HFF-Myc (cell line): ENCODE data around the gene HLA-E.
A peak's percentile ranks its signal among the peaks of the same experiment; 100 is the strongest.

ENCODE experiments used
- DNase-seq: peaks from one replicate; pipeline ENCODE4 v3.0.0-alpha.2; 2011; ENCODE audit warnings: low read depth; ENCODE audit errors: extremely low read depth
- H3K4me3 ChIP-seq: replicated peaks from 2 replicates; pipeline ENCODE4 v1.5.1; 2011; ENCODE audit warnings: low read depth, mild to moderate bottlenecking, control low read depth, low read length
- TF ChIP-seq, protein P1 (sequence below): IDR thresholded peaks from 2 replicates; pipeline ENCODE4 v1.5.1; 2012; ENCODE audit warnings: mild to moderate bottlenecking, low read depth, low read length, control low read depth; ENCODE audit errors: missing control alignments

The HLA-E gene

GRCh38 chr6:30450548-30450908 is 38.8 kb upstream of the HLA-E start:
- TF ChIP-seq, protein P1, sequence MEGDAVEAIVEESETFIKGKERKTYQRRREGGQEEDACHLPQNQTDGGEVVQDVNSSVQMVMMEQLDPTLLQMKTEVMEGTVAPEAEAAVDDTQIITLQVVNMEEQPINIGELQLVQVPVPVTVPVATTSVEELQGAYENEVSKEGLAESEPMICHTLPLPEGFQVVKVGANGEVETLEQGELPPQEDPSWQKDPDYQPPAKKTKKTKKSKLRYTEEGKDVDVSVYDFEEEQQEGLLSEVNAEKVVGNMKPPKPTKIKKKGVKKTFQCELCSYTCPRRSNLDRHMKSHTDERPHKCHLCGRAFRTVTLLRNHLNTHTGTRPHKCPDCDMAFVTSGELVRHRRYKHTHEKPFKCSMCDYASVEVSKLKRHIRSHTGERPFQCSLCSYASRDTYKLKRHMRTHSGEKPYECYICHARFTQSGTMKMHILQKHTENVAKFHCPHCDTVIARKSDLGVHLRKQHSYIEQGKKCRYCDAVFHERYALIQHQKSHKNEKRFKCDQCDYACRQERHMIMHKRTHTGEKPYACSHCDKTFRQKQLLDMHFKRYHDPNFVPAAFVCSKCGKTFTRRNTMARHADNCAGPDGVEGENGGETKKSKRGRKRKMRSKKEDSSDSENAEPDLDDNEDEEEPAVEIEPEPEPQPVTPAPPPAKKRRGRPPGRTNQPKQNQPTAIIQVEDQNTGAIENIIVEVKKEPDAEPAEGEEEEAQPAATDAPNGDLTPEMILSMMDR = no peak
- no peak for DNase-seq
- H3K4me3 ChIP-seq = no peak overlapping the region

DNA sequence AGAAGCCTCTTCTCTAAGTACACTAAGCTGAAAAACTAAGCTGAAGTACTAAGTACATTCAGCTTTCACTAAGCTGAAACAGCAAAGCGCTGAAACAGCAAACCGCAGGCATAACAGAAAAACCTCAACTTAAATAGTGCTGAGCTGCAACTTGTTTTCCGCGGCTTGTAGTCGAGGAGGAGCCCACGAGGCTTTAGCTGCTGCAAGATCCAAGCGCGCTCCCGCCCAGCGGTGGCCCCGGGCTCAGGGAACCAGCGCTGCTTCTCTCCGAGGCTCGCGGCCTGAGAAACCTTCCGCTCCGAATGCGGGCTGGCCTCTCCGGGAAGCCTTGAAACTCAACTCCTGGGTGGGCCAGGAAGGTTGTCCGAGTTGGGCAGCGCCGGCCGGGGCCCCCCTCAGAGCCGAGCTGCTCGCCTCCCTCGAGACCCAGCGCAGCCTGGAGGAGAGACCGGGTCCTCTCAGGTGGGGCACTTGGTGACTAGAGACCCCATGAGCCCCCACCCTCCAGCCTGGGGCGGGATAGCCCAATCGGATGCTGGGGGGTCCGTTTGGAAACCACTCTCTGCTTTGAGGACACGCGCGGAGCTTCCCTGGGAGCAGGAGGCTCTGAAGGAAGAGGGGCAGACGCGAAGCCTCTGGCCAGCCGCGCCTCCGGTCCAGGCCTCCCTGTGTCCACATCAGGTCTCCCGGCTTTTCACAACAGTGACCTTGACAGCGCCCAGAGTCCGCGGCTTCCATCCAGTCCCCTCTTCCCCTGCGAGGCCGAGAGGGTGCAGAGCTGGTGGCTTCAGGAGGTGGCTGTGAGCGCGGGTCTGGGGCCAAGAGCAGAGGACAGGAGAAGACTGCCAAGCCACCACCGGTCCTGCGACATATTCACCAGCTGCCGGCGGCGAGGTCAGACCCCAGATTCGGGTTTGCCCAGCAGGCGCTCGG is 38.1 kb upstream of the HLA-E start:
- DNase-seq = no peak
- no peak overlapping the region for H3K4me3 ChIP-seq
- TF ChIP-seq, protein P1 = no peak

- TF ChIP-seq, protein P1 = no peak
- no peak for DNase-seq
- H3K4me3 ChIP-seq = no peak overlapping the region
Measured at GRCh38 chr6:30452736-30453507, 36.4 kb upstream of the HLA-E start.

DNA sequence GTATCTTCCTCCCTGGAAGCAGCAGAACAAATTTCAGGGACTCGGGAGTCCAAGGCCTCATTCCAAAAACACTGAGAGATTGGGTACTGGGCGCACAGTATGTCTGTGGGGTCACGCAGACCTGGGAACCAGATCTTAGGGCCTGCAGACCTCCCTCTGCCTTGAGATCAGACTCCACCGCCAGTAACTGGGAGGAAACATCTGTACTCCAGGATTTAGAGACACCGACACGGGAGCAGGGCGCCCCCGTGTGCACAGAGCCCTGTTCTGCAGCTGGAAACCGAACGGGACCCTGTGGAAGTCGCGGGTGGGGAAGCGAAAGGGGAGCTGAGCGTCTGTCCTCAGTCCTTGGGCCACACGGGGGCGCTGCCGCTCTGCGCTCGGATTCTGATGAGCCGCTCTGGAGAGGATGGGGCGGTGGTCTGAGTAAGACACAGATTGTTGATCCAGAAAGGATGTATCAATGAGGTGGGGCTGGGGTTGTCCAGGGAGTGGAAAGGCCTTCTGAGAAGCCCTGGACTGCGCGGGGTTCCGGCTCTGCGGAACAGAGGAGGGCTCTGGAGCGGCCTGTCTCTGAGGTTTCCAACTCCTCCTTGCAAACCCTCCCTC is 35.7 kb upstream of the HLA-E start:
- peak; percentile 60 for DNase-seq
- TF ChIP-seq, protein P1 = peak; percentile 86
- H3K4me3 ChIP-seq = no peak overlapping the region

DNA sequence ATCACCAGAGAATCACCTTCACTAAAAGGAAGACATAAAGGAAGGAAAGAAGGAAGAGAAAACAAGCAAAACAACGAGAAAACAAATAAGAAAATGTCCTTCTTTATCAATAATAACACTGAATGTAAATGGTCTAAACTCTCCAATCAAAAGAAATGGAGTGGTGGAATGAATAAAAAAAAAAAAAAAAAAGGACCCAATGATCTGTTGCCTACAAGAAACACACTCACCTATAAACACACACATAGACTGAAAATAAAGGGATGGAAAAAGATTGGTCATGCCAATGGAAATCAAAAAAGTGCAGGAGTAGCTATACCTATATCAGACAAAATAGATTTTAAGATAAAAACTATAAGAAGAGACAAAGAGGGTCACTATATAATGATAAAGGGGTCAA is 30.2 kb upstream of the HLA-E start:
- no peak for DNase-seq
- TF ChIP-seq, protein P1 = no peak
- H3K4me3 ChIP-seq = no peak overlapping the region

- TF ChIP-seq, protein P1 = no peak
- DNase-seq = no peak
Measured at GRCh38 chr6:30461055-30461454, 28.3 kb upstream of the HLA-E start.

More at GRCh38 chr6:30461055-30461454, 28.3 kb upstream of the HLA-E start:
- no peak overlapping the region for H3K4me3 ChIP-seq
